ENCODE measurements around the gene TSPAN14. TPM values are rescaled to one million over a fixed set of nuclear protein-coding genes. Genes with fewer than 3 reads are reported as not detected.

Gene TSPAN14
- total and polyA plus RNA-seq, 2 experiments from 2014 or later, result 17.9 to 40.7 TPM

DNA sequence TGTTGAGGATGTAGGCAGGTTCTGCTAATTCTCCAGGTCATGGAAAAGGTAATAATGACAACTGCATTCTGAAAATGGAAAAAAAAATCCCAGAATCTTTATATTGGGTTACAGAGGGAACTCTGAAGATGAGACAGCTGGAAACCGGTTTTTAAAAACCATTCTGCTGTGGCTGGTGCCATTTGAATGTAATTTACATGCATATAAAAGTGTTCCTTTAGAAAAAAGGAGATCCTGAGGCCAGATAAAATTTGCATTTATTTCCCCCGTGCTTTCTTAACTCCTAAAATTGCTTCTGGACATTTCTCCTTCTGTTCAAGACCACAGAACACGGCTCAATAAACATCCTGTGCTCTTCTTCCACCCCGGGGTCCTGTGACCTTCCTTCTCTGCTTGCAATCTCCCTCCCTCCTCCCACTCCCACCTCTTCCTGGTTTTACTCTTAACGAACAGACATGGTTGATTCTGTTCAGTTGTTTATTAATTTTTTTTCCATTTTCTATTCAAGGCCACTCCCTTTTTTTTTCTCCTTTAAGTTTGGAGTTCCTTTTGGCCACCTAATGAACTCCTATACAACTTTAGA, 125.2 kb downstream of the TSPAN14 start:
- Histone ChIP-seq H3K36me3 (ENCODE audit: insufficient read depth) (no peaks in the 10 kb centered on the region), H2AFZ (no peak overlapping the region; the same call in 1 of the 2 replicates), H3K4me1 (ENCODE audit: insufficient read depth) (no peaks in the 10 kb centered on the region), H4K20me1 (replicated peaks; ENCODE audit: insufficient read depth) (no peaks in the 10 kb centered on the region), H3K4me3 (no peak overlapping the region), H3K9me2 (ENCODE audit: insufficient read depth) (no peaks in the 10 kb centered on the region; the same call in 1 of the 2 replicates), H3K27ac (ENCODE audit: low read depth) (no peak overlapping the region), H3K27me3 (ENCODE audit: insufficient read depth) (no peaks in the 10 kb centered on the region), H3F3A (replicated peaks; ENCODE audit: low read depth) (no peaks in the 10 kb centered on the region), H3K79me2 (replicated peaks; ENCODE audit: insufficient read depth) (no peaks in the 10 kb centered on the region), H3K4me2 (no peak overlapping the region)
- TF ChIP-seq, protein P1, sequence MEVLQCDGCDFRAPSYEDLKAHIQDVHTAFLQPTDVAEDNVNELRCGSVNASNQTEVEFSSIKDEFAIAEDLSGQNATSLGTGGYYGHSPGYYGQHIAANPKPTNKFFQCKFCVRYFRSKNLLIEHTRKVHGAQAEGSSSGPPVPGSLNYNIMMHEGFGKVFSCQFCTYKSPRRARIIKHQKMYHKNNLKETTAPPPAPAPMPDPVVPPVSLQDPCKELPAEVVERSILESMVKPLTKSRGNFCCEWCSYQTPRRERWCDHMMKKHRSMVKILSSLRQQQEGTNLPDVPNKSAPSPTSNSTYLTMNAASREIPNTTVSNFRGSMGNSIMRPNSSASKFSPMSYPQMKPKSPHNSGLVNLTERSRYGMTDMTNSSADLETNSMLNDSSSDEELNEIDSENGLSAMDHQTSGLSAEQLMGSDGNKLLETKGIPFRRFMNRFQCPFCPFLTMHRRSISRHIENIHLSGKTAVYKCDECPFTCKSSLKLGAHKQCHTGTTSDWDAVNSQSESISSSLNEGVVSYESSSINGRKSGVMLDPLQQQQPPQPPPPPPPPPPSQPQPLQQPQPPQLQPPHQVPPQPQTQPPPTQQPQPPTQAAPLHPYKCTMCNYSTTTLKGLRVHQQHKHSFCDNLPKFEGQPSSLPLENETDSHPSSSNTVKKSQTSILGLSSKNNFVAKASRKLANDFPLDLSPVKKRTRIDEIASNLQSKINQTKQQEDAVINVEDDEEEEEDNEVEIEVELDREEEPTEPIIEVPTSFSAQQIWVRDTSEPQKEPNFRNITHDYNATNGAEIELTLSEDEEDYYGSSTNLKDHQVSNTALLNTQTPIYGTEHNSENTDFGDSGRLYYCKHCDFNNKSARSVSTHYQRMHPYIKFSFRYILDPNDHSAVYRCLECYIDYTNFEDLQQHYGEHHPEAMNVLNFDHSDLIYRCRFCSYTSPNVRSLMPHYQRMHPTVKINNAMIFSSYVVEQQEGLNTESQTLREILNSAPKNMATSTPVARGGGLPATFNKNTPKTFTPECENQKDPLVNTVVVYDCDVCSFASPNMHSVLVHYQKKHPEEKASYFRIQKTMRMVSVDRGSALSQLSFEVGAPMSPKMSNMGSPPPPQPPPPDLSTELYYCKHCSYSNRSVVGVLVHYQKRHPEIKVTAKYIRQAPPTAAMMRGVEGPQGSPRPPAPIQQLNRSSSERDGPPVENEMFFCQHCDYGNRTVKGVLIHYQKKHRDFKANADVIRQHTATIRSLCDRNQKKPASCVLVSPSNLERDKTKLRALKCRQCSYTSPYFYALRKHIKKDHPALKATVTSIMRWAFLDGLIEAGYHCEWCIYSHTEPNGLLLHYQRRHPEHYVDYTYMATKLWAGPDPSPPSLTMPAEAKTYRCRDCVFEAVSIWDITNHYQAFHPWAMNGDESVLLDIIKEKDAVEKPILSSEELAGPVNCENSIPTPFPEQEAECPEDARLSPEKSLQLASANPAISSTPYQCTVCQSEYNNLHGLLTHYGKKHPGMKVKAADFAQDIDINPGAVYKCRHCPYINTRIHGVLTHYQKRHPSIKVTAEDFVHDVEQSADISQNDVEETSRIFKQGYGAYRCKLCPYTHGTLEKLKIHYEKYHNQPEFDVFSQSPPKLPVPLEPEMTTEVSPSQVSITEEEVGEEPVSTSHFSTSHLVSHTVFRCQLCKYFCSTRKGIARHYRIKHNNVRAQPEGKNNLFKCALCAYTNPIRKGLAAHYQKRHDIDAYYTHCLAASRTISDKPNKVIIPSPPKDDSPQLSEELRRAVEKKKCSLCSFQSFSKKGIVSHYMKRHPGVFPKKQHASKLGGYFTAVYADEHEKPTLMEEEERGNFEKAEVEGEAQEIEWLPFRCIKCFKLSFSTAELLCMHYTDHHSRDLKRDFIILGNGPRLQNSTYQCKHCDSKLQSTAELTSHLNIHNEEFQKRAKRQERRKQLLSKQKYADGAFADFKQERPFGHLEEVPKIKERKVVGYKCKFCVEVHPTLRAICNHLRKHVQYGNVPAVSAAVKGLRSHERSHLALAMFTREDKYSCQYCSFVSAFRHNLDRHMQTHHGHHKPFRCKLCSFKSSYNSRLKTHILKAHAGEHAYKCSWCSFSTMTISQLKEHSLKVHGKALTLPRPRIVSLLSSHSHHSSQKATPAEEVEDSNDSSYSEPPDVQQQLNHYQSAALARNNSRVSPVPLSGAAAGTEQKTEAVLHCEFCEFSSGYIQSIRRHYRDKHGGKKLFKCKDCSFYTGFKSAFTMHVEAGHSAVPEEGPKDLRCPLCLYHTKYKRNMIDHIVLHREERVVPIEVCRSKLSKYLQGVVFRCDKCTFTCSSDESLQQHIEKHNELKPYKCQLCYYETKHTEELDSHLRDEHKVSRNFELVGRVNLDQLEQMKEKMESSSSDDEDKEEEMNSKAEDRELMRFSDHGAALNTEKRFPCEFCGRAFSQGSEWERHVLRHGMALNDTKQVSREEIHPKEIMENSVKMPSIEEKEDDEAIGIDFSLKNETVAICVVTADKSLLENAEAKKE (CRISPR knock-in tag; IDR thresholded peaks at IDR 0.05), result no peak
- TF ChIP-seq, protein P2, sequence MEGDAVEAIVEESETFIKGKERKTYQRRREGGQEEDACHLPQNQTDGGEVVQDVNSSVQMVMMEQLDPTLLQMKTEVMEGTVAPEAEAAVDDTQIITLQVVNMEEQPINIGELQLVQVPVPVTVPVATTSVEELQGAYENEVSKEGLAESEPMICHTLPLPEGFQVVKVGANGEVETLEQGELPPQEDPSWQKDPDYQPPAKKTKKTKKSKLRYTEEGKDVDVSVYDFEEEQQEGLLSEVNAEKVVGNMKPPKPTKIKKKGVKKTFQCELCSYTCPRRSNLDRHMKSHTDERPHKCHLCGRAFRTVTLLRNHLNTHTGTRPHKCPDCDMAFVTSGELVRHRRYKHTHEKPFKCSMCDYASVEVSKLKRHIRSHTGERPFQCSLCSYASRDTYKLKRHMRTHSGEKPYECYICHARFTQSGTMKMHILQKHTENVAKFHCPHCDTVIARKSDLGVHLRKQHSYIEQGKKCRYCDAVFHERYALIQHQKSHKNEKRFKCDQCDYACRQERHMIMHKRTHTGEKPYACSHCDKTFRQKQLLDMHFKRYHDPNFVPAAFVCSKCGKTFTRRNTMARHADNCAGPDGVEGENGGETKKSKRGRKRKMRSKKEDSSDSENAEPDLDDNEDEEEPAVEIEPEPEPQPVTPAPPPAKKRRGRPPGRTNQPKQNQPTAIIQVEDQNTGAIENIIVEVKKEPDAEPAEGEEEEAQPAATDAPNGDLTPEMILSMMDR (conservative IDR thresholded peaks at IDR 0.05; ENCODE audit: low read depth in 2 of 2), result no peak
- TF ChIP-seq ZNF114 (CRISPR knock-in tag; IDR thresholded peaks at IDR 0.05), result no peak
- TF ChIP-seq EZH2phosphoT487 (IDR thresholded peaks at IDR 0.05; ENCODE audit: unreplicated experiment), result no peak
- TF ChIP-seq NANOG (IDR thresholded peaks at IDR 0.05; ENCODE audit: borderline replicate concordance), result no peak
- no peak for TF ChIP-seq EZH2 (IDR thresholded peaks at IDR 0.05; ENCODE audit: low read depth, unreplicated experiment)
- TF ChIP-seq ZNF331 (CRISPR knock-in tag; IDR thresholded peaks at IDR 0.05; ENCODE audit: low read depth), result no peak
- TF ChIP-seq REST (IDR thresholded peaks at IDR 0.05; ENCODE audit: unreplicated experiment), result no peak
- no peak for TF ChIP-seq STAT1 (IDR thresholded peaks at IDR 0.05; ENCODE audit: unreplicated experiment)
- TF ChIP-seq JUNB (IDR thresholded peaks at IDR 0.05; ENCODE audit: unreplicated experiment), result no peak
- no peak for TF ChIP-seq ETS1 (IDR thresholded peaks at IDR 0.05)
- TF ChIP-seq CREB1 (CRISPR knock-in tag; IDR thresholded peaks at IDR 0.05; ENCODE audit: low read depth), result no peak
- ATAC-seq (no peak), DNase-seq (ENCODE audit: low spot score) (no peak)
- Mint-ChIP-seq H3K4me1 (peaks cover 6% of the 10 kb centered on the region; the same call in 2 of the 3 replicates), H3K4me3 (no peak overlapping the region), H3K27me3 (ENCODE audit: insufficient read depth, low read depth, poor library complexity) (peaks cover 2% of the 10 kb centered on the region), H3K36me3 (ENCODE audit: low read depth) (no peaks in the 10 kb centered on the region), H3K27ac (no peak overlapping the region), H3K9me3 (peaks cover 5% of the 10 kb centered on the region)

Measured in GM23338 (cell line).